ENCODE results near the gene SMG1.

GRCh38 chr16:18834864-18835263 lies 91.3 kb downstream of the SMG1 start:
- TF ChIP-seq, protein P1, sequence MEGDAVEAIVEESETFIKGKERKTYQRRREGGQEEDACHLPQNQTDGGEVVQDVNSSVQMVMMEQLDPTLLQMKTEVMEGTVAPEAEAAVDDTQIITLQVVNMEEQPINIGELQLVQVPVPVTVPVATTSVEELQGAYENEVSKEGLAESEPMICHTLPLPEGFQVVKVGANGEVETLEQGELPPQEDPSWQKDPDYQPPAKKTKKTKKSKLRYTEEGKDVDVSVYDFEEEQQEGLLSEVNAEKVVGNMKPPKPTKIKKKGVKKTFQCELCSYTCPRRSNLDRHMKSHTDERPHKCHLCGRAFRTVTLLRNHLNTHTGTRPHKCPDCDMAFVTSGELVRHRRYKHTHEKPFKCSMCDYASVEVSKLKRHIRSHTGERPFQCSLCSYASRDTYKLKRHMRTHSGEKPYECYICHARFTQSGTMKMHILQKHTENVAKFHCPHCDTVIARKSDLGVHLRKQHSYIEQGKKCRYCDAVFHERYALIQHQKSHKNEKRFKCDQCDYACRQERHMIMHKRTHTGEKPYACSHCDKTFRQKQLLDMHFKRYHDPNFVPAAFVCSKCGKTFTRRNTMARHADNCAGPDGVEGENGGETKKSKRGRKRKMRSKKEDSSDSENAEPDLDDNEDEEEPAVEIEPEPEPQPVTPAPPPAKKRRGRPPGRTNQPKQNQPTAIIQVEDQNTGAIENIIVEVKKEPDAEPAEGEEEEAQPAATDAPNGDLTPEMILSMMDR (conservative IDR thresholded peaks at IDR 0.05 in 1 of 2, IDR thresholded peaks at IDR 0.05 in 1 of 2; ENCODE audit: extremely low read depth in 1 of 2, insufficient read depth in 1 of 2, low read depth in 1 of 2, low read length in 2 of 2), result no peak
- no peak for TF ChIP-seq EZH2 (IDR thresholded peaks at IDR 0.05; ENCODE audit: borderline replicate concordance, low read length)

All from mammary epithelial cell (primary cell).